ENCODE data around the gene ZG16. TPM values are rescaled to one million over a fixed set of nuclear protein-coding genes. Genes with fewer than 3 reads are reported as not detected.
"Not testable (repeated sequence)": the region's sequence is repeated elsewhere in the genome, so short reads cannot be mapped to it uniquely, and the experiment has no call there.

The ZG16 gene, protein sequence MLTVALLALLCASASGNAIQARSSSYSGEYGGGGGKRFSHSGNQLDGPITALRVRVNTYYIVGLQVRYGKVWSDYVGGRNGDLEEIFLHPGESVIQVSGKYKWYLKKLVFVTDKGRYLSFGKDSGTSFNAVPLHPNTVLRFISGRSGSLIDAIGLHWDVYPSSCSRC
- total RNA-seq (2021) (not detected in 3 replicates), Bru-seq, nascent RNA (not detected)
- long read RNA-seq, experiment 1 = 0 reads
- long read RNA-seq, experiment 2 = 0 reads
- long read RNA-seq, experiment 3 = 0 reads

- no peak for TF ChIP-seq CBFB (CRISPR knock-in tag; IDR thresholded peaks at IDR 0.05; ENCODE audit: low read depth)
- no peak for TF ChIP-seq ZNF416 (CRISPR knock-in tag; IDR thresholded peaks at IDR 0.05)
- TF ChIP-seq, protein P1, sequence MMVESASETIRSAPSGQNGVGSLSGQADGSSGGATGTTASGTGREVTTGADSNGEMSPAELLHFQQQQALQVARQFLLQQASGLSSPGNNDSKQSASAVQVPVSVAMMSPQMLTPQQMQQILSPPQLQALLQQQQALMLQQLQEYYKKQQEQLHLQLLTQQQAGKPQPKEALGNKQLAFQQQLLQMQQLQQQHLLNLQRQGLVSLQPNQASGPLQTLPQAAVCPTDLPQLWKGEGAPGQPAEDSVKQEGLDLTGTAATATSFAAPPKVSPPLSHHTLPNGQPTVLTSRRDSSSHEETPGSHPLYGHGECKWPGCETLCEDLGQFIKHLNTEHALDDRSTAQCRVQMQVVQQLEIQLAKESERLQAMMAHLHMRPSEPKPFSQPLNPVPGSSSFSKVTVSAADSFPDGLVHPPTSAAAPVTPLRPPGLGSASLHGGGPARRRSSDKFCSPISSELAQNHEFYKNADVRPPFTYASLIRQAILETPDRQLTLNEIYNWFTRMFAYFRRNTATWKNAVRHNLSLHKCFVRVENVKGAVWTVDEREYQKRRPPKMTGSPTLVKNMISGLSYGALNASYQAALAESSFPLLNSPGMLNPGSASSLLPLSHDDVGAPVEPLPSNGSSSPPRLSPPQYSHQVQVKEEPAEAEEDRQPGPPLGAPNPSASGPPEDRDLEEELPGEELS (CRISPR knock-in tag; IDR thresholded peaks at IDR 0.05) = no peak
- 0 out of 2 replicates have a peak, but pooled peaks have one; percentile 55 for TF ChIP-seq ZNF121 (CRISPR knock-in tag; IDR thresholded peaks at IDR 0.05)
- Mint-ChIP-seq H3K4me1 (peaks cover 3% of the 10 kb centered on the region), H3K9me3 (no peaks in the 10 kb centered on the region), H3K36me3 (no peaks in the 10 kb centered on the region), H3K27me3 (ENCODE audit: low read depth) (peaks cover 44% of the 10 kb centered on the region), H3K4me3 (no peak within 1 kb of the TSS), H3K27ac (no peak within 1 kb of the TSS)
- no peak for ATAC-seq
- ChIA-PET CTCF (interaction anchor here (1.0 to 1.9 kb wide), 4 partner anchors 8 to 122 kb away, joined by 3 to 5 read pairs (median 4); partner anchors contain the start of genes KIF22 and SEZ6L2), POLR2A (interaction anchor here (0.6 kb wide), 1 partner anchor 1296 kb away, joined by 4 read pairs; the partner anchor contains the start of genes ZNF646 and ZNF668)
- no peak for DNase-seq (ENCODE audit: low spot score)
Observed at GRCh38 chr16:29777576-29778350, at the start of gene ZG16. TSS of gene ZG16 (plus strand) at chr16:29778256. CDS start at chr16:29779267, 1,011 bp downstream.

- Mint-ChIP-seq H3K4me1 (peaks cover 30% of the 10 kb centered on the region), H3K27ac (peak overlapping the region; percentile 71), H3K4me3 (no peak overlapping the region), H3K36me3 (peaks cover 76% of the 10 kb centered on the region), H3K9me3 (no peaks in the 10 kb centered on the region), H3K27me3 (ENCODE audit: low read depth) (no peaks in the 10 kb centered on the region)
- DNase-seq (ENCODE audit: low spot score) (no peak), ATAC-seq (peak; percentile 90)
- ChIA-PET POLR2A (interaction anchor here (1.2 kb wide), 1 partner anchor 61 kb away, joined by 4 read pairs; no protein-coding TSS in a partner anchor), CTCF (interaction anchor here (0.5 to 2.7 kb wide), 21 partner anchors 8 to 727 kb away, joined by 3 to 38 read pairs (median 4); partner anchors contain the start of genes KIF22 and SPN)
- TF ChIP-seq, protein P1 (CRISPR knock-in tag; IDR thresholded peaks at IDR 0.05) = no peak
Observed at GRCh38 chr16:29729116-29729521, 48.9 kb upstream of the ZG16 start.

- TF ChIP-seq HMGXB4 (CRISPR knock-in tag; IDR thresholded peaks at IDR 0.05) (no peak), ELF4 (CRISPR knock-in tag; IDR thresholded peaks at IDR 0.05; ENCODE audit: low read depth) (no peak), ATF3 (CRISPR knock-in tag; conservative IDR thresholded peaks at IDR 0.05) (no peak), ATF1 (CRISPR knock-in tag; IDR thresholded peaks at IDR 0.05) (no peak), TEAD1 (CRISPR knock-in tag; IDR thresholded peaks at IDR 0.05) (no peak)
- Mint-ChIP-seq H3K4me1 (peaks cover 23% of the 10 kb centered on the region), H3K36me3 (peaks cover 75% of the 10 kb centered on the region), H3K27ac (peak overlapping the region; percentile 68; the same call in 1 of the 2 replicates), H3K4me3 (no peak overlapping the region), H3K9me3 (no peaks in the 10 kb centered on the region), H3K27me3 (ENCODE audit: low read depth) (no peaks in the 10 kb centered on the region)
- ChIA-PET CTCF (interaction anchor here (1.2 to 2.5 kb wide), 2 partner anchors 55 to 60 kb away, joined by 5 to 16 read pairs; partner anchors contain the start of gene KIF22), POLR2A (no interaction called here)
- DNase-seq (ENCODE audit: low spot score) = no peak
- ATAC-seq = no peak
Observed at GRCh38 chr16:29730649-29731048, 47.4 kb upstream of the ZG16 start.

DNA sequence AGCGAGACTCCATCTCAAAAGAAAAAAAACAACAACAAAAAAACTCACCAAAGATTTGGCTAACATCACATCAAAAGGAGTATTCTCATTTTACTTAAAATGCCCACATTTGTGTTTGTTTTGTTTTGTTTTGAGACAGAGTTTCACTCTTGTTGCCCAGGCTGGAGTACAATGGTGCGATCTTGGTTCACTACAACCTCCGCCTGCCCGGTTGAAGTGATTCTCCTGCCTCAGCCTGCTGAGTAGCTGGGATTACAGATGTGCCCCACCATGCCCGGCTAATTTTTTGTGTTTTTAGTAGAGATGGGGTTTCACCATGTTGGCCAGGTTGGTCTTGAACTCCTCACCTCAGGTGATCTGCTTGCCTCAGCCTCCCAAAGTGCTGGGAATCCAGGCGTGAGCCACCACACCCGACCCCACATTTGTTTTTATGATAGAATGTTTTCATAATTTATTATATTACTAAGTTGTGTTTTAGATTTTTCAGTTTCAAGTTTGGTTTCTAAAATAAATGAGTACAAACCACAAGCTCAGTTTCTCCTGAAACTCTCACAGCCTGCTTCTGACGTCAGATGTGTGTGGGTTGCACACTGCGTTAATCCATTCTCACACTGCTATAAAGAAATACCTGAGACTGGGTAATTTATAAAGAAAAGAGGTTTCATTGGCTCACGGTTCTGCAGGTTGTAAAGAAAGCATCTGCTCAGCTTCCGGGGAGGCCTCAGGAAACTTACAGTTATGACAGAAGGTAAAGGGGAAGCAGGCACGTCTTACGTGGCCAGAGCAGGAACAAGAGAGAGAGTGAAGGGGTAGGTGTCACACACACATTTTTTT lies 46.1 kb upstream of the ZG16 start:
- POLR2A ChIA-PET = not testable (repeated sequence)

More for the DNA sequence above, 46.1 kb upstream of the ZG16 start:
- H3K27ac Mint-ChIP-seq = peak overlapping the region; percentile 89; the same call in 1 of the 2 replicates
- CTCF ChIA-PET = interaction anchor here (0.7 to 1.3 kb wide), 2 partner anchors 31 to 91 kb away, joined by 3 to 5 read pairs; no protein-coding TSS in a partner anchor
- H3K9me3 Mint-ChIP-seq; DNase-seq (ENCODE audit: low spot score); ATAC-seq; H3K27me3 Mint-ChIP-seq (ENCODE audit: low read depth); H3K4me3 Mint-ChIP-seq: not testable (repeated sequence)
- peaks cover 74% of the 10 kb centered on the region for H3K36me3 Mint-ChIP-seq
- H3K4me1 Mint-ChIP-seq = peaks cover 17% of the 10 kb centered on the region

All from WTC11 (cell line).